GM21381 (cell line): ENCODE data around the gene APC.

Experiments
- ATAC-seq: cut with Tn5 transposase; IDR thresholded peaks from one replicate; pipeline ENCODE4 v1.9.1; 2021; ENCODE audit warnings: mild to moderate bottlenecking, moderate library complexity; ENCODE audit not compliant: unreplicated experiment

APC gene

DNA sequence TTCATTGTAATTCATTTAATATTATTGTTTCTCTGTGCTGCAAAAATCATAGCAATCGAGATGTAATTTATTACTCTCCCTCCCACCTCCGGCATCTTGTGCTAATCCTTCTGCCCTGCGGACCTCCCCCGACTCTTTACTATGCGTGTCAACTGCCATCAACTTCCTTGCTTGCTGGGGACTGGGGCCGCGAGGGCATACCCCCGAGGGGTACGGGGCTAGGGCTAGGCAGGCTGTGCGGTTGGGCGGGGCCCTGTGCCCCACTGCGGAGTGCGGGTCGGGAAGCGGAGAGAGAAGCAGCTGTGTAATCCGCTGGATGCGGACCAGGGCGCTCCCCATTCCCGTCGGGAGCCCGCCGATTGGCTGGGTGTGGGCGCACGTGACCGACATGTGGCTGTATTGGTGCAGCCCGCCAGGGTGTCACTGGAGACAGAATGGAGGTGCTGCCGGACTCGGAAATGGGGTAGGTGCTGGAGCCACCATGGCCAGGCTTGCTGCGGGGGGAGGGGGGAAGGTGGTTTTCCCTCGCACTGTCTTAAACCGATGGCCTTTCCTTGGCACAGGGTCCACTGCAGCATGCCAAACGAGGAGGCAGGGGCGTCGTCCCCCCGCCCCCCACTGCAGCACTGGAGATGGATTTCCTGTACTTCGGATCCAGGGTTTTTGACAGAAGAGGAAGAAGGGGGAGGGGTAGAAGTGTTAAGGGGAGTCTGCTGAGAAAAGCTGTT, at the start of gene APC:
TSS of gene APC (plus strand) at position 423 of the 728 bp plus-strand sequence. CDS start 17,006 bp downstream, outside the sequence.
- peak; percentile 100 for ATAC-seq

DNA sequence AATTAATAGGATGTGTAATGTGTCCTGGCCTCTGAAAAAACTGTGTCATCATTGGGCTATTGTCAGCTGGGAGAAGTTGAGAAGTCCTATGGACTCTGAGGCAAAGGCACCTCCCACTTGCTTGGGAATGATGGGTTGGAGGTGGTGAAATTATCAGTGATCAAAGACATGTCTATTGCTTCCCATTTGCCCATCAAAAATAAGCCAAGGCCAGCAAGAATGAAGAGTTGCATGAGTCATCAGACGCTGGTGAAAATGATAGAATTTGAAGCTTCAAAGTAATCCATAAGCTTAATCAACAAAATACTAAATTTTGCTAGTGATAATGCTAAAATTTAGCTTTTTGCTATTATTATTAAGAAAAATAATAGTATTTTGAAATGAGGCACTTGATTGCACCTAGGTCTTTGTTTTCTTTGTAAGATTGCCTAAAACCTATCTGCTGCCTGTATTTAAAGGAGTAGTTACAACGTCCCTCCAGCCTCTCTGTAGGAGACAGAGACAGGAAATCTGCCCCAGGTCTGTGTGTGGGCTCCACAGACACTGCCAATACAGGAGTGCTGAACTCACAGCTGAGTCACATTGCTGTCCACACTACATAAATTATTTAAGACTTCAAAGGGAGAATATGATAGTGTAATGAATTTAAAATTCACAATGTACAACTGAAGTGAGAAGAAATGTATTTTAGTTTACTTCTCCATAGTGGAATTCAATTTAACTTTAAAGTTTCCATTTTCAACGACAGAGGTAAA, 48.4 kb upstream of the APC start:
- no peak for ATAC-seq

DNA sequence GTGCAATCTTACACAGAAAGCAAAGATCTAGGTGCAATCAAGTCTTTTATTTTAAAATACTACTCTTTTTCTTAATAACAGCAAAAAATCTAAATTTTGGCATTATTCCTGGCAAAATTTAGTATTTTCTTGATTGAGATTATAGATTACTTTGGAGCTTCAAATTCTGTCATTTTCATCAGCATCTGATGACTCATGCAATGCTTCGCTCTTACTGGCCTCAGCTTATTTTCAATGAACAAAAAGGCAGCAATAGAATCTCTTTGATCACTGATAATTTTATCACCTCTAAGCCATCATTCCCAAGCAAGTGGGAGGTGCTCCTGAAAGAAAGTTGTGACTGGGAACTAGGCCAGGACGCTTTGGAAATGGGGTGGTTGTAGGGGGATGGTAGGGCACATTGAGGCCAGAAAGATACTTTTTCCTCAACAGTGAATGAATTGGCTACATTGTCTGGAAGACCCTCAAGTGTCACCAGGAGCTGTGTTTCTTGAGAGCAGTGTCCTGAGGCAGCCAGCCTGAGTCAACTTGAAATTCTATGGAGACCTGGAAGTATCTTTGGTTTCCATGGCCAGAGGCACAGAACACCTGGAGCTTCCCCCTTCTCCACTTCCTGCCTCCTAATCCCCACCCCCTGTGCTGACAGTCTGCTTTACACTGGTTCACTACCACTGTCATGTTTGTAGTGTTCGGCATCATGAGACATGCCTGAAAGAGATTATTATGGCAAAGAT, 46.9 kb upstream of the APC start:
- no peak for ATAC-seq

DNA sequence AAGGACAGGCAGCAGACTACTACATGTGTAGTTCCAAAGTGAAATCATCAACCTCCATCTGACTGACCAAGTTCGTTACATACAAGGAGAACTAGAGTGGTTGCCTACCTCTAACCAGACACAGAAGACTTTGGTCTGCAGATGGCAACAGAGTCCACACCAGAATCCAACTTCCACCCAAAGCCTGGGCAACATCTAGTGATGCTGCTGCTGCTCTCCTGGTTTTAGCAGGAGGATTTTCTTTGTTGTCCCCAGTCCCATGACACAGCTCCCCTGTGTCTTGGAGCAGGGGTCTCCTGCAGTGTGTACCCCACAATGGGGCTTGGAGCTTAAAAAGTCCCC, 46.4 kb upstream of the APC start:
- no peak for ATAC-seq

DNA sequence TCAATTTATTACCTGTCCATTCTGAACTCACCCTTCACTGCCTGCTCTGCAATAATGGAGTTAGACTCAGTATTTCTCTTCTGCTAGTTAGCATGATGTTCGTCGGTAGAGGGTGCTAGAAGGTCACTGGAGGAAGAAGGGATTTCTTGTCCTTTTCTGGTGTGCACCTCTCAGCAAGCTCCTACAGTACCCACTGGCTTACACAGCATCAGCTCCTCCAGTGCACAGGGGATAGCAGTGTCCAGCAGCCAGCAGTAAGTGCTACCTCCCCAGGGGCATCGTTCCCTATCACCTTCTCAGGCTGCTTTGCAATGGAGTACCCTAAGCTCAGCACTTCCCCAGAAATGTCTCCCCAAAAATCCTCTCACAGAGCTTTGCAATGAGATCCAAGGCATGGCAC, 45.9 kb upstream of the APC start:
- ATAC-seq, result no peak

DNA sequence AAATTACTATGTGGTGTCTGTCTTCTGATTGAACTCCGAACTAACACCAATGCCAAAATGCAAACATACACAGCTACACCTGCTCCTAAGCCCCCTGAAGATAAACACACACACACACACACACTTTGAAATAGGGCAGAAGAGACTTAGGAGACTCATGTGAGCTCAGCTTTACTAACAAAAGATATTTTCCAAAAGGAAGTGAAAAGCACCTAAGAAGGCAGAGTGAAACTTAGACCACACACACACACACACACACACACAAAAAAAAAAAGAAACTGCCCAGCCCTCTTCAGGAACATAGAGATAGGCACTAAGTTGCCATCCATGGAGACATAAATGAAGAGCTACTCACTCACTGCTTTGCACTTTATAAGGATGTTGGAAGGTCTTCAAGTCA, 45.2 kb upstream of the APC start:
- no peak for ATAC-seq

DNA sequence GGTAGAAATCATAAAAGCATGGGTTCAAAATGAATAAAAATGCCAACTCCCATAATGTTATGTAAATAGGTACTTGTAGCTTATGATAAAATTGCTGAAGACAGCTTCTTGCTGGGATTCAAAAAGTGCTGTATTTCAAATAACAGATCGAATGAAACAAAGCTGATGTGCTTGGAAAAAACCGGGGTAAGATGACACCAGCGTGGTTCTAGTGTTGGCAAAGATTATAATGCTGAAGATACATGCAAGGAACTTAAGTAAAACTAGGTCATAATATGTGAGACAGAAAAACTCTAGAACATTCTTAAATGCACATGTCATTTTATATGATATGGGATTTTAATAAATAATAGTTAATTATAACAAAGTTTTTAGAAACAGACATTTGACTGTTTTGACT, 44.4 kb upstream of the APC start:
- no peak for ATAC-seq

DNA sequence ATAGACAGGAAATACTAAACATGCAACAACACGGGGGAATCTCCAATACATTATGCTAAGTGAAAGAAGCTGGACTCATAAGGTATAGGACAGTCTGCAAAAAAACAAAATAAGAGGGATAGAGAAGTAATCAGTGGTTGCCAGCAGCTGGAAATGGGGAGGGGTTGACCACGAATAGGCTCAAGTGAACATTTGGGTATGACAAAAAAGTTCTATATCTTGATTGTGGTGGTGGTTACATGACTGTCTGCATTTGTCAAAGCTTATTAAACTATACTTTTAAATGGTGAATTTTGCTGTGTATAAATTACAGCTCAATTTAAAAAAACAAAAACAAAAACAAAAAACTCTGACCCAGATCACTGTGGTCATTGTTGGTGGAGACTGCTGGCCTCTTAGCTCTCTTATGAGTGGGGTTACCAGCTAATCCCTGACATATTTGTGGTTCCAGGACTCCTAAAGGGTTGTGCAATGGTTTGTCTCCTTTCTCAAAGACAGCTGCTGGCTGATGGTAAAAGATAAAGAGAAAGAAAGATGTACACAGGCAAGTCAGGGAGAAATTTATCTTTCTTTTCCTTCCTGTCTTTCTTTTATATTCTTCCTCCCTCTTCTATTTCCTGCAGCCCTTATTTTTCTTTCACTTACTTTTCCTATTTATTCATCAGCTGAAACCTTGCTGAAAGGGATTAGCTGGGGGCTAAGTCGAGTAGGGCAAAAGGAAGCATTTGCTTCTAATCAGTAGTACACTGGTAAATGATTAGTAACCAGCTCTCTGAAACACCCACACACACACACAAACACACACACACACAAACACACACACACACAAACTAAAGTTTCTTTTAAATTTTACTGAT, 42.6 kb upstream of the APC start:
- no peak for ATAC-seq

DNA sequence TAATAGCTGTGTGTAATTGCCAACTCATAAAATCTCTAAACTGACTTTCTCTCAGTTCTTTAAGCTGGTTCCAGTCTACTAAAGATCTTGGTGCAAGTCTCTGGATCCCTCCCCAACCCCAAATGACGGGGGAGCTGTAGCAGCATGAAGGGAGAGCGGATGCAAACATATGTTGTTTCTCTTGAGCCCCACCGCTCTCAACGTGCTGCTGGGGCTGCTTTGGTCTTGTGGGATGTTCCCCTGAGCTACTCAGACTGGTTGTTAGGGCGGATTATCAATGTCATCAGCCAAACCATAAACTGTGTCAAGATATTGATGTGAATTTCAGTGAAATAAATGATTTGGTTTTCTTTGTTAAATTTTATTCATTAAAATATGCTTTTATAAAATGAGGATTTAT, 40.9 kb upstream of the APC start:
- ATAC-seq, result no peak

DNA sequence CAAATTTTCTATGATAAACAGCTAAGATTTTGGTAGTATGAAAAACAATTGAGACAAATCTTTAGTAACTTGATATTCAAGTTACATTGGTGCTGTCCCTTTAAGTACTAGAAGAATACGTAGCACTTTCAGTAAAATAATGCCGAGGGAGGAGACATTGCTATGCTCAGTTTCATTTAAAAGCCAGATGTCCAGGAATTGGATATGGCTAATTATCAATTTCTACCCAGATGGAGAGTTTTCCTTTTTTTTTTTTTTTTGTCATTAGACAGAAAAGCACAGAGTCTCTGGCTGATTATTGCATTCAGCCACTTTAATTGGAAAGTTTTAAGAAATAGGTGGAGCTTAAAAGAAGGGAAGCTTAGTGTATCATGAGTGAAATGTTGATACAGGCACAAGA, 40.4 kb upstream of the APC start:
- ATAC-seq, result no peak

DNA sequence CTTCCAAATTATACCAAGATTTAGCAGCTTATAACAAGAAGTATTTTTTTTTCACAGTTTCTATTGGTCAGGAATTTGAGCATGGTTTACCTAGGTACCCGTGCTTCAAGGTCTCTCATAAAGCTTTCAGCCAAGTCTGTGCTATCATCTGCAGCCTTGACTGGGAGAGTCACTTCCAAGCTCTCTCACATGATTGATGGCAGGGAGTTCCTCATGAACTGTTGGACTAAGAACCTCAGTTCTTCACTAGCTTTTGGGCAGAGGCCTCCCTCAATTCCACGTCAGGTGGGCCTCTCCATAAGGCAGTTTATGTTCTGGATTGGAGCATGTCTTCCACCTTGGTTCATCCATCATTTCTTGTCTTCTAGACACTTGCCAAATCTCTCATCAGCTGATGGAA, 39.9 kb upstream of the APC start:
- no peak for ATAC-seq

DNA sequence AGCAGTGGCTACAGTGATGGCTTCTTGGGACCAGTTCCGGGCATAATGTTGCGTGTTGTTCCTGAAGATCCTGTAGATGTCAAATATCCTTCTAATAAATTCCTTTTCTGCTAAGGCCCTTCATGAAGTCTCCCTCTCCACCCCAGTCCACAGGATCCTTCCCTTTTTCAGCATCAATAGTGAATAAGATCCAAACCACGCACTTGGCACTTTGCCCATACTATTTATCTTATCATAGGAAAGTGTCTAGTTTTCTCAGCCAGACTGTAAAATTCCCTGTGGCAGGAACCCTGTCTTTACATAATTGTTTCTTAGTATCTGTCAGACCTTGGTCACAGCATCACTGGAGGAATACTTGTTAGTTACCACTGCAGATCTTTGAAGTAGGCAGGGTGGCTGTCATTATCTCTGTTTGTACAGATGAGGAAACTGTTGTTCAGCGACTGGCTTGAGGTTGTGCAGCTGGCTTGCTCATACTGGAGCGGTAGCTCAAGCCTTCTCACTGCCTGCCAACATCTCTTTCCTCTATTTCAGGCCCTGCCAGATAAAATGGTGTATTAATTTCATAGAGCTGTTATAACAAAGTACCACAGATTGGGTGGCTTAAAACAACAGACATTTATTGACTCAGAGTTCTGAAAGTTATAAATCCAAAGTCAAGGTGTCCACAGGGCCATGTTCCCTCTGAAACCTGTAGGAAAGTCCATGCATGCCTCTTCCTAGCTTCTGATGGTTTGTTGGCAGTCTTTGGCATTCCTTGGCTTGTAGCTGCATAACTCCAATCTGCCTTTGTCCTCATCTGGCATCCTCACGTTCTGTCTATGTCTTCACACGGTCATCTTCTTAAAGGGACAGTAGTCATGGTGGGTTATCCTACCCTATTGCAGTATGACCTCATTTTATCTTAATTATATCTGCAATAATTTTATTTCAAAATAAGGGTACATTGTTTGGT, 33.5 kb upstream of the APC start:
- ATAC-seq, result no peak

DNA sequence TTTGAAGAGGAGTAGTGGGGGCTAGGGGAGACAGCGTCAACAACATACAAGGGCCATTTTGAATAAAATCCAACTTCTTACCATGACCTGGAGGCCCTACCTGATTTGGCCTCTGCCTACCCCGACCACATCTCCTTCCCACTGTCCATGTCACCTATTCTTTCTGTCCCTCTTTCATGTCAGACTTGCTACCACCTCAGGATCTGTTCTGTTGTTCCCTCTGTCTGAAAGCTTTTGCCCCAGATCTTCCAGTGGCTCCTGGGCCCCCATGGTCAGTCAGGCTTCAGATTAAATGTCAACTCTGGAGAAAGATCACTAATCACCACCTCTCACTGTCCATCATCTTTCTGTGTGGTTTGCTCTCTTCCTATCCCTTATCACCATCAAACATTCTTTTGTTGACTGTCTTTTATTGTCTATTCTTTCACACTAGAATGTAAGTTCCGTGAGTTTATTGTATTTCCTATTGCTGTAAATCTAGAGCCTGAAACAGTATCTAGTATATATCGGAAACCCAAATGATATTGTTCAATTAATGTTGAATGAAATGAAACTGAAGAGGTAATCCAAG, 31.2 kb upstream of the APC start:
- ATAC-seq, result no peak

DNA sequence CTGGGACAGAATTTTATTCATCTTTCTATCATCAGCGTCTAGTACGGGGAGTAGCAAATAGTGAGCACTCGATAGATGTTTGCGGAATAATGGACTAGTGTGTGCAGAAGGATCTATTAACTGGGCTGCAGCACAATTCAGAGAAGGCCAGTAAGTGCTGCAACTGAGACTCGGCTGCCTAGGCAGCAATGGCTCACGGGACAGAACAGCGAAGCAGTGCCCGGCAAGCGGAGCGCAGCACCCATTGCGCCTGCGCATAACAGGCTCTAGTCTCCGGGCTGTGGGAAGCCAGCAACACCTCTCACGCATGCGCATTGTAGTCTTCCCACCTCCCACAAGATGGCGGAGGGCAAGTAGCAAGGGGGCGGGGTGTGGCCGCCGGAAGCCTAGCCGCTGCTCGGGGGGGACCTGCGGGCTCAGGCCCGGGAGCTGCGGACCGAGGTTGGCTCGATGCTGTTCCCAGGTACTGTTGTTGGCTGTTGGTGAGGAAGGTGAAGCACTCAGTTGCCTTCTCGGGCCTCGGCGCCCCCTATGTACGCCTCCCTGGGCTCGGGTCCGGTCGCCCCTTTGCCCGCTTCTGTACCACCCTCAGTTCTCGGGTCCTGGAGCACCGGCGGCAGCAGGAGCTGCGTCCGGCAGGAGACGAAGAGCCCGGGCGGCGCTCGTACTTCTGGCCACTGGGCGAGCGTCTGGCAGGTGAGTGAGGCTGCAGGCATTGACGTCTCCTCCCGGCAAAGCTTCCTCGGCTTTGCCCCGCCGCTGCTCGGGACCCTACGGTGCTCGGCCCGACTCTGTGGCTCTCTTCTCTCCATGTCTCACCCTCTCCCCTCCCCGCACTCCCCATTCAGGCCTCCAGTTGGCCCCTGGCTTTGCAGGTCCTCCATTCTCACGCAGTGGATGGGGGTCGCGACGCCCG, 30.2 kb upstream of the APC start:
- peak; percentile 92 for ATAC-seq

DNA sequence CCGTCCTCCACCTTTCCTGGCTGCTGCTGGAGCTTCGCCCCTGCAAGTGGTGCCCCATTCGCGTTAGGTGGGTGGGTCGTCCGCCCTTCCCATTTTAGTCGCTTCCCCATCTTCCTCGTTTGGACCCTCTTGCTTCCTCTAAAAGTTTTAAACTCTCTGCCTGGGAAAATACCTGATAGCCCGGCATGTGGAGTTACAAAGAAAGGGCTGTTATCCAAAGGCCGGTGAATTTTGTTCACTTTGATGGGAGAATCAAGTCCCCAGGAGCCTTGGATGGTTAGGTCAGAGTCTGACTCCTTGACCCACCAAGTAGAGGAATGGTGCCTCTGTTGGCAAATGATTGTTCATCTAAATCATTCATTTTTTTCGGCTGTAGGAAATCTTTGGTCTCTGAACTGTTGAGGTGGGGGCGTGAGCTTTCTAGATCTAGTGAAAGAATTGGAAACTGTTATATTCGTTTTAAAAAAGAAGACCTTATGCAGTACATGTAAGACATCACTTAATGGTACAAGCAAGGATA, 29.5 kb upstream of the APC start:
- ATAC-seq, result no peak

DNA sequence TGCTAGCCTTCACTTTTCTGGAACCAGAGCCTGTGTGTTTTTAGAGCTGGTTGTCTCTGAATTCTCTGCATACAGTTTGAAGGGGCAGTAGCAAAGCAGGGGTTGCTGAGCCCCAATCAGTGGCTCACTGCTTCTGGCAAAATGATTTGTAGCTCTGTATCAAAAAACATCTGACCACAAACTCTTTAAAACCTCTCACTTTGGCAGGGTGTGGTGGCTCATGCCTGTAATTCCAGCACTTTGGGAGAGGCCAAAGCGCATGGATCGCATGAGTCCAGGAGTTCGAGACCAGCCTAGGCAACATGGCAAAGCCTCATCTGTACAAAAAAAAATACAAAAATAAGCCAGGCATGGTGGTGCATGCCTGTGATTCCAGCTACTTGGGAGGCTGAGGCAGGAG, 28.3 kb upstream of the APC start:
- no peak for ATAC-seq

DNA sequence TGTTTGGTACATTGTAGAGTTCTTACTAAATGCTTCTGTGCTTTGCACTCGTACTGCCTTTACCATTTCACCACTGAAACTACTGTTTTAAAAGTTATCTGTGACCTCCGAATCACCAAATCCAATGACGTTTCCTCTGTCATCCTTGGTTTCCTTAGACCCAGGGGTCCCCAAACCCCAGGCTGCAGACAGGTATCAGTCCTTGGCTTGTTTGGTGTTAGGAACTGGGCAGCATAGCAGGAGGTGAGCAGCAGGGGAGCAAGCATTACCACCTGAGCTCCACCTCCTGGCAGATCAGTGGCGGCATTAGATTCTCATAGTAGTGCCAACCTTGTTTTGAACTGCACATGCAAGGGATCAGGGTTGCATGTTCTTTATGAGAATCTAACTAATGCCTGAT, 26.8 kb upstream of the APC start:
- ATAC-seq, result no peak

DNA sequence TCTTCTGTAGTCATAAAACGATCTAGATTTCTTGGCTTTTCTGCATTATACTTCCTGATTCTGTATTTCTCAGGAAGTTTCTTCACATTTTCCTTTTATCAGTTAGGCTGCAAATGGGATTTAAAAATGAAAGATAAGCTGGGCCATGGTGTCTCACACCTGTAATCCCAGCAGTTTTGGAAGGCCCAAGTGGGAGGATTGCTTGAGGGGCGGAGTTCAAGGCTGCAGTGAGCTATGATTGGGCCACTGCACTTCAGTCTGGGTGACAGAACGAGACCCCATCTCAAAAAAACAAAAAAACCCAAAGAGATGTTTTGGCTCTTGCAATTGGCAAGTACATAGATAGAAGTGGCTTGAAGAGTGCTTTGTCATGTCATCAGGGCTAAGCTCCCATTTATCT, 26.2 kb upstream of the APC start:
- ATAC-seq, result no peak
